SK-N-SH (cell line): Measurements from ENCODE around the gene USE1. TPM values are rescaled to one million over a fixed set of nuclear protein-coding genes. Genes with fewer than 3 reads are reported as not detected.

ENCODE experiments used
- CTCF ChIA-PET: fragments of 300-600, 350-600 bp; formaldehyde crosslinking; extraction: SDS; loops from one replicate; lab custom pipeline; 2021; lab: Yijun Ruan, JAX
- POLR2A ChIA-PET: fragments of 350-600 bp; sonication (Branson Sonifier 250); formaldehyde crosslinking; extraction: SDS; loops from one replicate; lab custom pipeline; 2020; ENCODE audit warnings: antibody characterized with exemption, inconsistent platforms; lab: Yijun Ruan, JAX
- DNase-seq: peaks from one replicate; pipeline ENCODE4 v3.0.0; 2012
- H2AFZ ChIP-seq: fragments of 200-600 bp; sonication (generic); 2 replicates; pipeline ENCODE4 v1.8.1; 2016; ENCODE audit warnings: antibody characterized with exemption, mild to moderate bottlenecking, low read depth
- H3F3A ChIP-seq: fragments of 200-600 bp; sonication (generic); replicated peaks from 2 replicates; pipeline ENCODE3; 2016; ENCODE audit warnings: antibody characterized with exemption, mild to moderate bottlenecking; ENCODE audit not compliant: insufficient read depth
- H3K27ac ChIP-seq, 2 experiments: fragments of 200-500 bp in 1 of 2; fragments of 200-600 bp in 1 of 2; sonication (Bioruptor generic) in 1 of 2; sonication (generic), shearing (Covaris generic) in 1 of 2; 2 replicates each; pipeline versions ENCODE4 v1.5.1 to v1.6.1; 2014 to 2016; ENCODE audit warnings: low read depth in 2 of 2, inconsistent platforms in 1 of 2, low read length in 1 of 2, mild to moderate bottlenecking in 1 of 2, mixed read lengths in 1 of 2
- H3K27me3 ChIP-seq: fragments of 200-600 bp; sonication (generic), shearing (Covaris generic); 2 replicates; pipeline ENCODE4 v1.6.1; 2016; ENCODE audit warnings: mixed run types; ENCODE audit not compliant: insufficient read depth
- H3K36me3 ChIP-seq, 2 experiments: fragments of 200-500 bp in 1 of 2; fragments of 200-600 bp in 1 of 2; sonication (Bioruptor generic) in 1 of 2; sonication (generic) in 1 of 2; replicated peaks in 1 of 2; 2 replicates each; pipeline versions ENCODE3 to v1.5.1; 2014 to 2016; ENCODE audit warnings: low read length in 1 of 2, mild to moderate bottlenecking in 1 of 2; ENCODE audit not compliant: insufficient read depth in 2 of 2, control insufficient read depth in 1 of 2
- H3K4me1 ChIP-seq, 2 experiments: fragments of 200-500 bp in 1 of 2; fragments of 200-600 bp in 1 of 2; sonication (Bioruptor generic) in 1 of 2; sonication (generic), shearing (Covaris generic) in 1 of 2; 2 replicates each; pipeline versions ENCODE4 v1.5.1 to v1.6.1; 2014 to 2016; ENCODE audit warnings: low read depth in 1 of 2, low read length in 1 of 2, mixed run types in 1 of 2; ENCODE audit not compliant: insufficient read depth in 2 of 2, control insufficient read depth in 1 of 2
- H3K4me2 ChIP-seq: fragments of 200-600 bp; sonication (generic), shearing (Covaris generic); 2 replicates; pipeline ENCODE4 v1.6.1; 2017; ENCODE audit warnings: mixed run types
- H3K4me3 ChIP-seq, 2 experiments: fragments of 200-500 bp in 1 of 2; fragments of 200-600 bp in 1 of 2; sonication (Bioruptor generic) in 1 of 2; sonication (generic), shearing (Covaris generic) in 1 of 2; 2 replicates each; pipeline versions ENCODE4 v1.5.1 to v1.8.1; 2014 to 2016; ENCODE audit warnings: low read depth in 2 of 2, inconsistent platforms in 1 of 2, low read length in 1 of 2, mild to moderate bottlenecking in 1 of 2, mixed read lengths in 1 of 2, moderate library complexity in 1 of 2
- H3K79me2 ChIP-seq: fragments of 200-600 bp; sonication (generic); 2 replicates; pipeline ENCODE4 v1.8.1; 2017; ENCODE audit warnings: mild to moderate bottlenecking; ENCODE audit not compliant: insufficient read depth
- H3K9ac ChIP-seq: fragments of 200-600 bp; sonication (generic); 2 replicates; pipeline ENCODE4 v1.6.1; 2017; ENCODE audit warnings: mixed run types
- H3K9me2 ChIP-seq: fragments of 200-600 bp; sonication (generic); 2 replicates; pipeline ENCODE4 v1.6.1; 2017; ENCODE audit warnings: mixed run types
- H3K9me3 ChIP-seq: fragments of 200-600 bp; sonication (generic); 2 replicates; pipeline ENCODE4 v1.6.1; 2017; ENCODE audit warnings: mixed run types, mild to moderate bottlenecking, moderate library complexity
- H4K20me1 ChIP-seq: fragments of 200-600 bp; sonication (generic); 2 replicates; pipeline ENCODE4 v1.6.1; 2017; ENCODE audit warnings: mild to moderate bottlenecking, mixed run types; ENCODE audit not compliant: insufficient read depth
- EP300 ChIP-seq, 2 experiments: IDR thresholded peaks; 2 replicates each; pipeline versions ENCODE4 v1.4.0 to v1.6.1; 2012; ENCODE audit warnings: borderline replicate concordance in 1 of 2, low read depth in 1 of 2, low read length in 1 of 2
- EZH2phosphoT487 ChIP-seq: fragments of 200-600 bp; sonication (generic); IDR thresholded peaks from 2 replicates; pipeline ENCODE4 v1.6.1; 2017; ENCODE audit warnings: low read depth, mixed run types, mild to moderate bottlenecking, antibody characterized with exemption, moderate library complexity, borderline replicate concordance
- FOXJ3 ChIP-seq: sonication (generic); formaldehyde crosslinking; IDR thresholded peaks from 2 replicates; pipeline ENCODE4 v1.5.1; 2020; ENCODE audit warnings: mild to moderate bottlenecking, missing genetic modification reagents
- IRF3 ChIP-seq: fragments of 150-350 bp; IDR thresholded peaks from 2 replicates; pipeline ENCODE4 v1.6.1; 2016; ENCODE audit warnings: mild to moderate bottlenecking, low read depth, low read length
- JUND ChIP-seq: IDR thresholded peaks from 2 replicates; pipeline ENCODE4 v1.4.0; 2012
- MAX ChIP-seq: IDR thresholded peaks from 2 replicates; pipeline ENCODE4 v1.4.0; 2012; ENCODE audit warnings: low read depth
- NFIC ChIP-seq: IDR thresholded peaks from 2 replicates; pipeline ENCODE4 v1.4.0; 2012; ENCODE audit warnings: borderline replicate concordance
- PBX3 ChIP-seq: IDR thresholded peaks from 2 replicates; pipeline ENCODE4; 2012
- RAD21 ChIP-seq: IDR thresholded peaks from 2 replicates; pipeline ENCODE4 v1.6.1; 2012; ENCODE audit warnings: mild to moderate bottlenecking, low read length
- REST ChIP-seq: IDR thresholded peaks from 2 replicates; pipeline ENCODE4 v1.6.1; 2012; ENCODE audit warnings: mild to moderate bottlenecking, low read depth, low read length, moderate library complexity
- RFX5 ChIP-seq: IDR thresholded peaks from 2 replicates; pipeline ENCODE4 v1.6.1; 2012; ENCODE audit warnings: mild to moderate bottlenecking, improper control_type of control experiment, low read length
- RXRA ChIP-seq: IDR thresholded peaks from 2 replicates; pipeline ENCODE4 v1.4.0; 2012; ENCODE audit warnings: low read depth, mild to moderate bottlenecking, borderline replicate concordance
- SIN3A ChIP-seq: IDR thresholded peaks from 2 replicates; pipeline ENCODE4 v1.6.1; 2012; ENCODE audit warnings: low read depth, mild to moderate bottlenecking, low read length, moderate library complexity, borderline replicate concordance
- SMC3 ChIP-seq: IDR thresholded peaks from 2 replicates; pipeline ENCODE4 v1.6.1; 2012; ENCODE audit warnings: low read depth, low read length, improper control_type of control experiment
- TAF1 ChIP-seq: IDR thresholded peaks from 2 replicates; pipeline ENCODE4 v1.6.1; 2012; ENCODE audit warnings: low read depth, mild to moderate bottlenecking, low read length, moderate library complexity, borderline replicate concordance
- USF1 ChIP-seq: IDR thresholded peaks from 2 replicates; pipeline ENCODE4 v1.4.0; 2012; ENCODE audit warnings: low read depth, borderline replicate concordance
- YY1 ChIP-seq: IDR thresholded peaks from 2 replicates; pipeline ENCODE4 v1.4.0; 2012; ENCODE audit warnings: low read depth, mild to moderate bottlenecking
- WGBS: methylation state at CpG from one replicate; pipeline ENCODE4 v1.1.6; 2017; ENCODE audit warnings: low lambda C conversion rate; 5-methylcytosine and 5-hydroxymethylcytosine counted together
- polyA plus RNA-seq, 3 experiments: library from polyadenylated mRNA; depleted of rRNA; stranded (reverse); fragments of >200 nt; gene quantifications; 2 replicates each; pipeline ENCODE4 v1.2.3, GENCODE V29; 2012

The USE1 gene
- polyA plus RNA-seq, 1 of the 3 experiments (the other 2 are of a cell fraction), result 81.8 TPM

GRCh38 chr19:17235971-17236777 is 21.0 kb downstream of the USE1 start:
- peaks cover 70% of the 10 kb centered on the region for H3K79me2 ChIP-seq
- WGBS, result 3% methylated on average over 24 of the region's 27 CpGs
- H3F3A ChIP-seq, result peaks cover 16% of the 10 kb centered on the region
- peaks cover 13 to 24% of the 10 kb centered on the region in 2 experiments; a peak in 3 of 4 replicates for H3K4me1 ChIP-seq
- POLR2A ChIA-PET, result interaction anchor here (2.3 to 2.4 kb wide), 2 partner anchors 10 to 21 kb away, joined by 12 read pairs; partner anchors contain the start of genes OCEL1 and USE1
- H4K20me1 ChIP-seq, result peaks cover 17% of the 10 kb centered on the region
- no peaks in the 10 kb centered on the region for H3K9me3 ChIP-seq
- peak; percentile 90 for DNase-seq
- CTCF ChIA-PET, result interaction anchor here (0.6 to 4.4 kb wide), 8 partner anchors 9 to 165 kb away, joined by 3 to 29 read pairs (median 4); partner anchors contain the start of genes ANKLE1, OCEL1 and USE1
- TF ChIP-seq TAF1 (peak; percentile 2; the same call in 1 of the 2 replicates), JUND (no peak)
- H3K27ac ChIP-seq, result peak overlapping the region; percentile 48 to 84
- no peak overlapping the region for H2AFZ ChIP-seq
- H3K9me2 ChIP-seq, result no peaks in the 10 kb centered on the region
- H3K4me3 ChIP-seq, result peak overlapping the region; percentile 53 to 70
- peak overlapping the region; percentile 97; the same call in 1 of the 2 replicates for H3K4me2 ChIP-seq
- H3K27me3 ChIP-seq, result no peaks in the 10 kb centered on the region
- H3K9ac ChIP-seq, result peak overlapping the region; percentile 34; the same call in 1 of the 2 replicates
- H3K36me3 ChIP-seq, result peaks cover 16 to 17% of the 10 kb centered on the region in 2 experiments

GRCh38 chr19:17236811-17237543 is 21.8 kb downstream of the USE1 start:
- WGBS, result 95% methylated on average over 18 of the region's 18 CpGs
- Histone ChIP-seq H4K20me1 (peaks cover 20% of the 10 kb centered on the region), H3K4me2 (peak overlapping the region; percentile 59; the same call in 1 of the 2 replicates)
- TF ChIP-seq REST (no peak), FOXJ3 (CRISPR knock-in tag) (no peak), NFIC (no peak), RAD21 (no peak), EP300 (IDR thresholded peaks at IDR 0.05; ENCODE audit: borderline replicate concordance in 1 of 2, low read depth in 1 of 2, low read length in 1 of 2) (no peak), EZH2phosphoT487 (no peak), TAF1 (no peak), SMC3 (no peak), IRF3 (no peak), YY1 (no peak), SIN3A (no peak), RXRA (no peak), USF1 (no peak), MAX (no peak), PBX3 (no peak), RFX5 (no peak)

More at GRCh38 chr19:17236811-17237543, 21.8 kb downstream of the USE1 start:
- H3K79me2 ChIP-seq, result peaks cover 78% of the 10 kb centered on the region
- ChIA-PET CTCF (interaction anchor here (0.6 to 4.4 kb wide), 2 partner anchors 28 to 45 kb away, joined by 3 to 29 read pairs; partner anchors contain the start of gene ANKLE1), POLR2A (no interaction called here)
- H3K27me3 ChIP-seq, result no peaks in the 10 kb centered on the region
- H3K27ac ChIP-seq, result peak overlapping the region; percentile 48 to 84; a peak in 3 of 4 replicates
- DNase-seq, result no peak
- no peak overlapping the region for H2AFZ ChIP-seq
- peaks cover 13 to 24% of the 10 kb centered on the region in 2 experiments; a peak in 3 of 4 replicates for H3K4me1 ChIP-seq
- peaks cover 16% of the 10 kb centered on the region for H3F3A ChIP-seq
- no peaks in the 10 kb centered on the region for H3K9me2 ChIP-seq
- peaks cover 10 to 12% of the 10 kb centered on the region in 2 experiments for H3K36me3 ChIP-seq
- H3K9ac ChIP-seq, result no peak overlapping the region
- H3K9me3 ChIP-seq, result no peaks in the 10 kb centered on the region
- H3K4me3 ChIP-seq, result no peak overlapping the region
